HEK293T (cell line): ENCODE data around the gene CREB1.

ENCODE experiments used
- ARNT ChIP-seq: fragments of 450-650 bp; IDR thresholded peaks from 2 replicates; pipeline ENCODE4 v1.6.1; 2017; ENCODE audit warnings: mild to moderate bottlenecking
- BHLHE40 ChIP-seq: fragments of 450-650 bp; IDR thresholded peaks from 2 replicates; pipeline ENCODE4 v1.6.1; 2016; ENCODE audit warnings: mild to moderate bottlenecking, moderate library complexity, borderline replicate concordance
- CTBP1 ChIP-seq: fragments of 450-650 bp; IDR thresholded peaks from 2 replicates; pipeline ENCODE4 v1.6.1; 2016; ENCODE audit warnings: borderline replicate concordance
- ELF4 ChIP-seq: fragments of 450-650 bp; IDR thresholded peaks from 2 replicates; pipeline ENCODE4 v1.6.1; 2017; ENCODE audit warnings: antibody characterized with exemption
- FOXA1 ChIP-seq: fragments of 450-650 bp; IDR thresholded peaks from 2 replicates; pipeline ENCODE4 v1.6.1; 2016; ENCODE audit warnings: mild to moderate bottlenecking
- FOXM1 ChIP-seq: fragments of 450-650 bp; IDR thresholded peaks from 2 replicates; pipeline ENCODE4 v1.6.1; 2017; ENCODE audit warnings: mild to moderate bottlenecking, borderline replicate concordance
- HDGF ChIP-seq: fragments of 450-650 bp; IDR thresholded peaks from 2 replicates; pipeline ENCODE4 v1.6.1; 2017; ENCODE audit warnings: antibody characterized with exemption, borderline replicate concordance
- L3MBTL2 ChIP-seq: fragments of 450-650 bp; conservative IDR thresholded peaks from 2 replicates; pipeline ENCODE4 v1.6.1; 2016; ENCODE audit warnings: mild to moderate bottlenecking
- NFRKB ChIP-seq: fragments of 450-650 bp; IDR thresholded peaks from 2 replicates; pipeline ENCODE4 v1.6.1; 2016; ENCODE audit warnings: mild to moderate bottlenecking, moderate library complexity
- PKNOX1 ChIP-seq: fragments of 450-650 bp; IDR thresholded peaks from 2 replicates; pipeline ENCODE4 v1.6.1; 2016
- SP1 ChIP-seq: fragments of 450-650 bp; IDR thresholded peaks from 2 replicates; pipeline ENCODE4 v1.6.1; 2017
- TARDBP ChIP-seq: fragments of 450-650 bp; IDR thresholded peaks from 2 replicates; pipeline ENCODE4 v1.6.1; 2016
- ZNF384 ChIP-seq: fragments of 450-650 bp; IDR thresholded peaks from 2 replicates; pipeline ENCODE4 v1.6.1; 2016

GRCh38 chr2:207603486-207603885 is 73.7 kb downstream of the CREB1 start:
- TF ChIP-seq NFRKB (no peak), TARDBP (no peak), SP1 (no peak), FOXA1 (no peak), HDGF (no peak), PKNOX1 (peak; percentile 20; the same call in 1 of the 2 replicates), FOXM1 (no peak), ZNF384 (no peak), ARNT (no peak), BHLHE40 (no peak), CTBP1 (no peak), ELF4 (no peak), L3MBTL2 (no peak)
